Spleen (tissue), 11 donors: ENCODE results near the gene PPP6R3. TPM values are rescaled to one million over a fixed set of nuclear protein-coding genes. Genes with fewer than 3 reads are reported as not detected.

Experiments used
- DNase-seq: peaks from one replicate; pipeline ENCODE4 v3.0.0-alpha.2; 2020
- H3K27ac ChIP-seq, 8 donors: fragments of 200-600 bp; sonication (generic) in 7 of 8; 1 replicate in 4 of 8; 2 replicates in 4 of 8; pipeline versions ENCODE4 v1.5.0 to v1.8.0; 2016 to 2021; ENCODE audit warnings: inconsistent platforms in 4 of 8, mild to moderate bottlenecking in 4 of 8, moderate library complexity in 1 of 8
- H3K27me3 ChIP-seq, 7 donors: fragments of 200-600 bp; sonication (generic) in 6 of 7; replicated peaks in 1 of 7; 1 replicate in 4 of 7; 2 replicates in 3 of 7; pipeline versions ENCODE4 v1.5.0 to v1.8.0; 2016 to 2021; ENCODE audit warnings: inconsistent platforms in 3 of 7, mild to moderate bottlenecking in 1 of 7
- H3K36me3 ChIP-seq, 6 donors: fragments of 200-600 bp; sonication (generic) in 5 of 6; 1 replicate in 4 of 6; 2 replicates in 2 of 6; pipeline versions ENCODE4 v1.5.0 to v1.8.0; 2016 to 2021; ENCODE audit warnings: inconsistent platforms in 2 of 6
- H3K4me1 ChIP-seq, 6 donors: fragments of 200-600 bp; sonication (generic) in 5 of 6; 1 replicate in 3 of 6; 2 replicates in 3 of 6; pipeline versions ENCODE4 v1.5.0 to v1.8.0; 2016 to 2021; ENCODE audit warnings: inconsistent platforms in 3 of 6
- H3K4me3 ChIP-seq, 8 donors: fragments of 200-600 bp; sonication (generic) in 7 of 8; 1 replicate in 4 of 8; 2 replicates in 4 of 8; pipeline versions ENCODE4 v1.5.0 to v1.8.0; 2016 to 2021; ENCODE audit warnings: inconsistent platforms in 4 of 8, mild to moderate bottlenecking in 4 of 8, moderate library complexity in 2 of 8
- H3K9me3 ChIP-seq, 8 donors: fragments of 200-600 bp; sonication (generic) in 7 of 8; 1 replicate in 4 of 8; 2 replicates in 4 of 8; pipeline versions ENCODE4 v1.5.0 to v1.8.0; 2016 to 2021; ENCODE audit warnings: inconsistent platforms in 4 of 8
- CTCF ChIP-seq, 11 experiments: fragments of 200-600 bp in 7 of 11; fragments of 450-650 bp in 4 of 11; sonication (generic) in 4 of 11; IDR thresholded peaks in 8 of 11; conservative IDR thresholded peaks in 3 of 11; 1 replicate in 7 of 11; 2 replicates in 4 of 11; pipeline versions ENCODE4 v1.4.0 to v1.8.0; 2016 to 2021; ENCODE audit warnings: antibody characterized with exemption in 11 of 11, inconsistent platforms in 4 of 11, mild to moderate bottlenecking in 1 of 11
- POLR2A ChIP-seq, 3 donors: fragments of 450-650 bp; IDR thresholded peaks; one replicate each; pipeline ENCODE4 v1.5.1; 2017; ENCODE audit warnings: antibody characterized with exemption in 3 of 3, mild to moderate bottlenecking in 1 of 3
- POLR2AphosphoS5 ChIP-seq, 3 donors: sonication (generic); formaldehyde crosslinking; IDR thresholded peaks; one replicate each; pipeline ENCODE4 v1.5.1; 2017; ENCODE audit warnings: antibody characterized with exemption in 3 of 3
- WGBS, 5 donors: extraction: QIAGEN DNeasy Blood & Tissue Kit in 3 of 5; methylation state at CpG; one replicate each; pipeline versions ENCODE4 v1.1.5 to v1.1.7; 2013 to 2018; 5-methylcytosine and 5-hydroxymethylcytosine counted together
- intact Hi-C: fragments of 100-400 bp; cut with DNase I; formaldehyde crosslinking; loops from one replicate; pipeline ENCODE4 v1.15.0; 2023; ENCODE audit warnings: low total_unique reads
- polyA plus RNA-seq, 3 donors: library from polyadenylated mRNA; stranded (reverse); fragments of 200-250 nt; gene quantifications; one replicate each; pipeline ENCODE4 v1.2.1, GENCODE V29; 2013
- total RNA-seq, 7 donors: library from RNA; depleted of rRNA in 3 of 7; stranded (reverse); fragments of >200 nt in 3 of 7; fragmentation: NEBNext Ultra II Directional in 4 of 7; extraction: Animal tissue kit (Norgen Biotek cat#: 25700) in 4 of 7; gene quantifications; one replicate each; pipeline versions ENCODE4 v1.1.0 to v1.2.1, GENCODE V29; 2016 to 2021
- donor health status: healthy with polysubstance abuse.
- donor health status: DM: no; HTN: no; CAD: no; lungs with moderate emphysema.
- donor health status: DM: no; HTN: no; CAD: no.
- donor health status: Bipolar disorder and iron deficiency.
- donor health status: healthy.
- donor health status: DM: no; HTN: no; CAD: no.
- donor health status: DM: yes; HTN: yes; CAD: no.

PPP6R3 gene
- total and polyA plus RNA-seq, 10 donors, result 23.9 to 178 (median 122) TPM

- Histone ChIP-seq H3K27me3 (peaks cover 0 to 46% (median 0%) of the 10 kb centered on the region in 7 donors), H3K4me1 (no peaks in the 10 kb centered on the region), H3K27ac (no peak overlapping the region), H3K9me3 (peaks cover 0 to 10% (median 4%) of the 10 kb centered on the region in 8 donors), H3K36me3 (no peaks in the 10 kb centered on the region), H3K4me3 (no peak overlapping the region)
- DNase-seq, result no peak
- intact Hi-C loops, result no loop called here
- TF ChIP-seq POLR2A (IDR thresholded peaks at IDR 0.05) (no peak), POLR2AphosphoS5 (IDR thresholded peaks at IDR 0.05) (no peak)
- WGBS, 5 donors, result 90 to 93% (median 92%) methylated on average over 3 to 11 of the region's 11 CpGs
Measured at GRCh38 chr11:68657021-68657780, 196.6 kb downstream of the PPP6R3 start.

- Histone ChIP-seq H3K9me3 (peaks cover 0 to 10% (median 4%) of the 10 kb centered on the region in 8 donors), H3K27ac (no peak overlapping the region), H3K4me1 (no peaks in the 10 kb centered on the region), H3K27me3 (peaks cover 0 to 40% (median 0%) of the 10 kb centered on the region in 7 donors), H3K36me3 (no peaks in the 10 kb centered on the region), H3K4me3 (no peak overlapping the region)
- intact Hi-C loops, result no loop called here
- DNase-seq, result no peak
- TF ChIP-seq POLR2A (IDR thresholded peaks at IDR 0.05) (no peak), POLR2AphosphoS5 (IDR thresholded peaks at IDR 0.05) (no peak), CTCF (IDR thresholded peaks at IDR 0.05 in 8 of 11, conservative IDR thresholded peaks at IDR 0.05 in 3 of 11) (no peak)
- WGBS, 5 donors, result 90 to 96% (median 93%) methylated on average over 8 of the region's 8 CpGs
Measured at GRCh38 chr11:68658097-68658496, 197.5 kb downstream of the PPP6R3 start.

- Histone ChIP-seq H3K9me3 (peaks cover 0 to 10% (median 4%) of the 10 kb centered on the region in 8 donors), H3K27ac (no peak overlapping the region), H3K27me3 (peaks cover 0 to 40% (median 0%) of the 10 kb centered on the region in 7 donors), H3K4me3 (no peak overlapping the region), H3K4me1 (no peaks in the 10 kb centered on the region), H3K36me3 (no peaks in the 10 kb centered on the region)
- no peak for DNase-seq
- TF ChIP-seq POLR2A (IDR thresholded peaks at IDR 0.05), result no peak
- TF ChIP-seq POLR2AphosphoS5 (IDR thresholded peaks at IDR 0.05), result no peak
- no peak for TF ChIP-seq CTCF (IDR thresholded peaks at IDR 0.05 in 8 of 11, conservative IDR thresholded peaks at IDR 0.05 in 3 of 11)
- intact Hi-C loops, result no loop called here
- 88 to 95% (median 89%) methylated on average over 13 of the region's 13 CpGs for WGBS, 5 donors
Measured at GRCh38 chr11:68658661-68659060, 198.1 kb downstream of the PPP6R3 start.

- peak; percentile 12 to 17 (median 13) for TF ChIP-seq POLR2AphosphoS5 (IDR thresholded peaks at IDR 0.05)
- TF ChIP-seq CTCF (IDR thresholded peaks at IDR 0.05 in 8 of 11, conservative IDR thresholded peaks at IDR 0.05 in 3 of 11), result no peak
- no peaks in the 10 kb centered on the region for H3K36me3 ChIP-seq
- intact Hi-C loops, result no loop called here
- WGBS, 5 donors, result 67 to 80% (median 72%) methylated on average over 20 to 22 of the region's 22 CpGs
- peaks cover 0 to 40% (median 0%) of the 10 kb centered on the region in 7 donors for H3K27me3 ChIP-seq
- H3K4me3 ChIP-seq, result no peak overlapping the region
- no peak overlapping the region for H3K27ac ChIP-seq
- peak; percentile 54 for DNase-seq
- H3K9me3 ChIP-seq, result peaks cover 0 to 10% (median 4%) of the 10 kb centered on the region in 8 donors
- H3K4me1 ChIP-seq, result no peaks in the 10 kb centered on the region
Measured at GRCh38 chr11:68659158-68659921, 198.8 kb downstream of the PPP6R3 start.
